Epithelial cell of proximal tubule (primary cell): ENCODE data around the gene PSMF1. TPM values are rescaled to one million over a fixed set of nuclear protein-coding genes. Genes with fewer than 3 reads are reported as not detected.
"Not testable (repeated sequence)": the region's sequence is repeated elsewhere in the genome, so short reads cannot be mapped to it uniquely, and the experiment has no call there.

Source experiments
- DNase-seq: peaks from one replicate; pipeline ENCODE4 v3.0.0-alpha.2; 2011; ENCODE audit warnings: low read depth
- H3K4me3 ChIP-seq: 2 replicates; pipeline ENCODE4 v1.5.1; 2011; ENCODE audit warnings: low read depth, mild to moderate bottlenecking, low read length
- total RNA-seq: library from RNA; depleted of rRNA; stranded (reverse); fragments of >200 nt; gene quantifications from 2 replicates; pipeline ENCODE4 v1.2.3, GENCODE V29; 2015
- TF ChIP-seq, protein P1 (sequence below): conservative IDR thresholded peaks from 2 replicates; pipeline ENCODE4 v1.5.1; 2012; ENCODE audit warnings: low read depth, mild to moderate bottlenecking, low read length

PSMF1 gene
- total RNA-seq, 1 donor from 2014 or later = 171 TPM

DNA sequence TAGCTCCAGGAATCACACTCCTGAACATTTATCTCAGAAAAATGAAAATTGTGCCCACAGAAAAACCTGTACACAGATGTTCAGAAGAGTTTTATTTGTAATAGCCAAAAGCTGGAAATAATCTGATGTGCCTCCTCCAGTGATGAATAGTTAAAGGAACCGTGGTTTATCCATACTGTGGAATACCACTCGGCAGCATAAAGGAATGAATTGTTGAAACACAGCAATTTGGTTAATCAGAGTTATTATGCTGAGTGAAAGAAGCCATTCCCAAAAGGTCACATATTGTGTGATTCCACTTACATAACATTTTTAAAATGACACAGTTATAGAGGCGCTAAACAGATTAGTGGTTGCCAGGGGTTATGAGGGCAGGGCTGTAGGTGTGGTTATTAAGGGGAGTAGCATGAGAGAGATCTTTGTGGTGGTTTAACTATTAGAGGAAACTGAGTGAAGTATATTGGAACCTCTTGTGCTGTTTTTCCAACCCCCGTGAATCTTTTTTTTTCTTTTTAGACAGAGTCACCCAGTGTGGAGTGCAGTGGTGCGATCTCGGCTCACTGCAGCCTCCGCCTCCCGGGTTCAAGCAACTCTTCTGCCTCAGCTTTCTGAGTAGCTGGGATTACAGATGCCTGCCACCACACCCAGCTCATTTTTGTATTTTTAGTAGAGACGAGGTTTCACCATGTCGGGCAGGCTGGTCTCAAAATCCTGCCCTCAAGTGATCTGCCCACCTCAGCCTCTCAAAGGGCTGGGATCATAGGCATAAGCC lies 26.2 kb downstream of the PSMF1 start:
- DNase-seq = no peak
- TF ChIP-seq, protein P1, sequence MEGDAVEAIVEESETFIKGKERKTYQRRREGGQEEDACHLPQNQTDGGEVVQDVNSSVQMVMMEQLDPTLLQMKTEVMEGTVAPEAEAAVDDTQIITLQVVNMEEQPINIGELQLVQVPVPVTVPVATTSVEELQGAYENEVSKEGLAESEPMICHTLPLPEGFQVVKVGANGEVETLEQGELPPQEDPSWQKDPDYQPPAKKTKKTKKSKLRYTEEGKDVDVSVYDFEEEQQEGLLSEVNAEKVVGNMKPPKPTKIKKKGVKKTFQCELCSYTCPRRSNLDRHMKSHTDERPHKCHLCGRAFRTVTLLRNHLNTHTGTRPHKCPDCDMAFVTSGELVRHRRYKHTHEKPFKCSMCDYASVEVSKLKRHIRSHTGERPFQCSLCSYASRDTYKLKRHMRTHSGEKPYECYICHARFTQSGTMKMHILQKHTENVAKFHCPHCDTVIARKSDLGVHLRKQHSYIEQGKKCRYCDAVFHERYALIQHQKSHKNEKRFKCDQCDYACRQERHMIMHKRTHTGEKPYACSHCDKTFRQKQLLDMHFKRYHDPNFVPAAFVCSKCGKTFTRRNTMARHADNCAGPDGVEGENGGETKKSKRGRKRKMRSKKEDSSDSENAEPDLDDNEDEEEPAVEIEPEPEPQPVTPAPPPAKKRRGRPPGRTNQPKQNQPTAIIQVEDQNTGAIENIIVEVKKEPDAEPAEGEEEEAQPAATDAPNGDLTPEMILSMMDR = no peak
- no peak overlapping the region for H3K4me3 ChIP-seq

DNA sequence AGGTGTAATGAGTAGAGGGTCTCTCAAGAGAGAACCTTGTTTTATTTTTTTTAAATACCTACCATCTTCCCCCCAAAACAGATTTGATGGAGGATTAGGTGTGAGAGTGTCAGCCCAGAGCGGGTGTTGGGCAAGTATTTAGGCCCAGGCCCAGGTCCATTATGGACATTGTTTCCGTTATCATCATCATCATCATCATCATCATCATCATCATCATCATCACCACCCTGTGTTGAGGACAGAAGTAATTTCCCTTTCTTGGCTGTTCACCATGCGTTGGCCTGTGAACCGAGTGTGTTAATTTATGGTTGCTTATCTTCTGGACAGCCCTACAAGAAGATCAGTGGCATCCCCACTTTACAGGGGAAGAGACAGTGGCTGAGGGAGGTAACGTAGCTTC lies 28.6 kb downstream of the PSMF1 start:
- TF ChIP-seq, protein P1 = no peak
- DNase-seq = no peak
- no peak overlapping the region for H3K4me3 ChIP-seq

DNA sequence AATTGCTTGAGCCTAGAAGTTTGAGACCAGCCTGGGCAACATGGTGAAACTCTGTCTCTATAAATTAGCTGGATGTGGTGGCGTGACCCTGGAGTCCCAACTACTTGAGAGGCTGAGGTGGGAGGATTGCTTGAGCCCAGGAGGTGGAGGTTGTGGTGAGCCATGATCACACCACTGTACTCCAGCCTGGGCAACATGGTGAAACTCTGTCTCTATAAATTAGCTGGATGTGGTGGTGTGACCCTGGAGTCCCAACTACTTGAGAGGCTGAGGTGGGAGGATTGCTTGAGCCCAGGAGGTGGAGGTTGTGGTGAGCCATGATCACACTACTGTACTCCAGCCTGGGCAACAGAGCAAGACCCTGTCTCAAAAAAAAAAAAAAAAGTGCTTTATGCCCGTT lies 31.4 kb downstream of the PSMF1 start:
- not testable (repeated sequence) for H3K4me3 ChIP-seq, DNase-seq

DNA sequence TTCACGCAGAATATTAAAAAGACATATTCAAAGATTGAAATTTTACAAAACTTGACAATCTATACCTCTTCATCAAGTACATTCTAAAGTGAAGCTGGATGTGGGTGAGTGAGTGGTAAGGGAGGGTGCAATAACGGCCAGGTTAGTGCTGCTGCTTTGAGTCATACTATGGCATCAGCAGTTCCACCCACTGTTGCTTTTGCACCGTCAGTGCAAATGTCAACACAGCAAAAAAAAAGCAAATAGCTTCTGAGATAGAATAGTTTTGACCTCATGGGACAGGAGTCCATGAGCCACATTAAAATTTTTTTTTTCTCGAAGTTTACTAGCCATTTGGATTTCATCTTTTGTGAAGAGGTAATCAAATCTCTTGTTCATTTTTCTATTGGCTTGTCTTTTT lies 31.8 kb downstream of the PSMF1 start:
- no peak for DNase-seq
- no peak overlapping the region for H3K4me3 ChIP-seq

DNA sequence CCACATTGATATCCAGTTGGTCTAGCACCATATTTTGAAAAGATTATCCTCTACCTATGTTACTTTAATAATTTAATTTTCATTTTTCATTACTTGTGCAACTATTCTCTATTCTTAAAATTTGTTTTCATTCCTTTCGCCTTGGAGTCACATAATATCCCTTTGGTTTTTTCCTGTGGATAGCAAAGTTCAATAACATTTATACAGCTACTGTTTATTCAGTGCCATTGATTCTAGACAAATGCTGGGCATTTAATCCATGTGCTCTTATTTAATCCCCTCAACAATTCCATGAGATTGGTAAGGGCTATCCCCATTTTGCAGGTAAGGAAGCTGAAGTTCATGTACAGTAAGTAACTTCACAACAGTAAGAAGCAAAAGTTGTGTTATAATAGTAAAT lies 32.6 kb downstream of the PSMF1 start:
- TF ChIP-seq, protein P1 = no peak
- DNase-seq = no peak
- no peak overlapping the region for H3K4me3 ChIP-seq

More for the DNA sequence above, 31.8 kb downstream of the PSMF1 start:
- TF ChIP-seq, protein P1 = no peak

DNA sequence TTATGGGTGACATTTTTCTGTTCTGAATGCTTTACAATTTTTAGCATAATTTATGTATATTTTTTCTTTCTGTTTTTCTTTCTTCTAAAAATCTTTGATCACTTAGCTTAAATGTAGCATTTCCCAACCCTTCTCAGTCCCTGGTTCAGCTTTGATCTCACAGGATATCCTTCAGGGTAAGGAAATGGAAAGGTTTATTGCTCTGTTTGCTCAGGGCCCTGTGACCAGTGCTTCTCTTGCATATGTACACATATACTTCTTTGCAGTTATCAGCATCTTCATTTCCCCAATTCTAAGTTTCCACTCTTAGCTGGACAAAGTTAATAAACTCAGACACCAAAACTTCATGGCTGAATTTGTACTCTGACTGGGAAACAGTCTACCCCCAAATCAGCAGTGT lies 35.8 kb downstream of the PSMF1 start:
- no peak for DNase-seq
- TF ChIP-seq, protein P1 = no peak
- no peak overlapping the region for H3K4me3 ChIP-seq

DNA sequence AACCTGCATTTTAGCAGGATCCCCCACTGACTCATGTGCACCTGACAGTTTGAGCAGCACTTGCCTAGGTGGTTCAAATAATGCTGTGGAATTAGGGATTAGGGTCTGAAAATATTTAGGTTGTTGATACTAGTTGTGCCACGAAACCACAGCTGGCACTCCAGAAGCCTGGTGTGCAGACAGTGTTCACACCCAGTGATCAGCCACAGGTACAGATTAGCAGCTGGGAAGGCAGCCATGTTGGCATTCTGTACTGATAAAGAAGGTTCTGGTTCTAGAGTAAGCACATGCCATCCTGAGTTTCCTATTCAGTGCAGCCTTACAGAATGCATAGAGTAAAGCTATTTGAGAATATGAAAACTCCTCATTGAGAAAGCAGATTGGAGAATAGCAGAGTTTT lies 36.3 kb downstream of the PSMF1 start:
- no peak overlapping the region for H3K4me3 ChIP-seq
- DNase-seq = no peak
- TF ChIP-seq, protein P1 = no peak
